ENCODE results near the gene MZT2A.
A peak's percentile ranks its signal among the peaks of the same experiment; 100 is the strongest.
"Not testable (repeated sequence)": the region's sequence is repeated elsewhere in the genome, so short reads cannot be mapped to it uniquely, and the experiment has no call there.

The MZT2A gene

DNA sequence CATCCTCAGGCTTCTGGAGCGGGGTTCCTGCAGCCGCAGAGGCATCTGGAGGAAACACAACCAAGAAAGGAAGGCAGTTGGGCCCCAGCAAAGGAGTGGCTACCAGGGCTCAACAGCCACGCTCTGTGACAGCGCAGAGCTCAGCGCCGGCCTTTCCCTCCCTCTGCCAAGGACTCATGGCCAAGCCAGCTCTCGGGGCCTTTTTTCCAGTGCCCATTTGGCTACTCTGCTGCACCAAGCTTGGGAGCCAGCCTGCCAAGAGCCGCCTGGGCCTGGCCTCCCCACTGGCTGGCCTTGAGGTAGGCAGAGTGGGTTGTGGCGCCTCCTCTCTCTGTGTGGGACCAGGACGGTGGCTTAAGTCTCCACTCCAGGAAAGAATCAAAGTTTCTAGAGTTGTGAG is 28.3 kb upstream of the MZT2A start:
- no peak for DNase-seq (ENCODE audit: low spot score)

- DNase-seq (ENCODE audit: low spot score), result not testable (repeated sequence)
Measured at GRCh38 chr2:131519871-131520470, 27.8 kb upstream of the MZT2A start.

DNA sequence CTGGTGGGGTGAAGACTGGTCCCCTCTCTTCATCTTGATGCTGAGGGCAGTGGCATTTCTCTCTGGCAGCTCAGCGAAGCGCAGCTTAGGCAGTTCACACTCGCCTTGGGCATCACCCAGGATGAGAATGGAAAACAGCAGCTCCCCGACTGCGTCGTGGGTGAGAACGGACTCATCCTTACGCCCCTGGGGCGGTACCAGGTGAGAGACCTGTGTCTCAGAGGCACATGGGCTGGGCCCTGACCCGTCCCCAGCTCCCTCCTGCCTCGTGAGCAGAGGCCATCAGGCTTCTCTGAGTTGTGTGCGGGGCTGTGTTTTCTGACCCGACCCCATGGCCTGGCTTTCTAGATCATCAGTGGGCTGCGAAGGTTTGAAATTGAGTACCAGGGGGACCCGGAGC is 27.3 kb upstream of the MZT2A start:
- DNase-seq (ENCODE audit: low spot score), result no peak

GRCh38 chr2:131518531-131518930 is 26.3 kb upstream of the MZT2A start:
- DNase-seq (ENCODE audit: low spot score), result not testable (repeated sequence)

- not testable (repeated sequence) for DNase-seq (ENCODE audit: low spot score)
Measured at GRCh38 chr2:131517856-131518255, 25.7 kb upstream of the MZT2A start.

GRCh38 chr2:131517106-131517831 is 25.1 kb upstream of the MZT2A start:
- no peak for DNase-seq (ENCODE audit: low spot score)

- DNase-seq (ENCODE audit: low spot score), result not testable (repeated sequence)
Measured at GRCh38 chr2:131516621-131517020, 24.4 kb upstream of the MZT2A start.

- no peak for DNase-seq (ENCODE audit: low spot score)
Measured at GRCh38 chr2:131516011-131516410, 23.8 kb upstream of the MZT2A start.

GRCh38 chr2:131515235-131515634 is 23.0 kb upstream of the MZT2A start:
- DNase-seq (ENCODE audit: low spot score), result not testable (repeated sequence)

GRCh38 chr2:131514408-131515166 is 22.4 kb upstream of the MZT2A start:
- DNase-seq (ENCODE audit: low spot score), result not testable (repeated sequence)

- DNase-seq (ENCODE audit: low spot score), result not testable (repeated sequence)
Measured at GRCh38 chr2:131511969-131512870, 20.0 kb upstream of the MZT2A start.

- DNase-seq (ENCODE audit: low spot score), result not testable (repeated sequence)
Measured at GRCh38 chr2:131511291-131511968, 19.2 kb upstream of the MZT2A start.

- DNase-seq (ENCODE audit: low spot score), result no peak
Measured at GRCh38 chr2:131509615-131510014, 17.4 kb upstream of the MZT2A start.

DNA sequence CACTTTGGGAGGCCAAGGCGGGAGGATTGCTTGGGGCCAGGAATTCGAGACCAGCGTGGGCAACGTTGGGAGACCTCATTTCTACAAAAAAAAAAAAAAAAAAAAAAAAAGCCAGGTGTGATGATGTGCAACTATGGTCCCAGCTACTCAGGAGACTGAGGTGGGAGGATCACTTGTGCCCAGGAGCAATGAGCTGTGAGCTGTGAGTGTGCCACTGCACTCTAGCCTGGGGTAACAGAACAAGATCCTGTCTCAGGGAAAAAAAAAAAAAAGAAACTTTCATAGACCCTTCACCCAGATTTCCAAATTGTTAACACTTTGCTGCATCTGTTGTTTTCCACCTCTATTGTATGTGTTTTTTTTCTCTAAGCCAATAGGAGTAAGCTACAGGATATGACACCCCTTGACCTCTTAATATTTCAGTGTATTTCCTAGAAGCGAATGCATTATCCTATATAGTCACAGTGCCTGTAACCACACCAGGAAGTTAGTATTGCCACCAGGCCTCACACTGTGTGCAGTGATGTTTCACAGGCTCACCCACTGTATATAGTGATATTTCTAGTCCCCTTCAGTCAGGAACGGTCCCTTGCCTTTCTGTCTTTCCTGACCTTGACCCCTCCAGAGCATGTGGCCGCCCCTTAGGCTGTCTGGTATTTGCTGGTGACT is 12.0 kb upstream of the MZT2A start:
- not testable (repeated sequence) for DNase-seq (ENCODE audit: low spot score)

DNA sequence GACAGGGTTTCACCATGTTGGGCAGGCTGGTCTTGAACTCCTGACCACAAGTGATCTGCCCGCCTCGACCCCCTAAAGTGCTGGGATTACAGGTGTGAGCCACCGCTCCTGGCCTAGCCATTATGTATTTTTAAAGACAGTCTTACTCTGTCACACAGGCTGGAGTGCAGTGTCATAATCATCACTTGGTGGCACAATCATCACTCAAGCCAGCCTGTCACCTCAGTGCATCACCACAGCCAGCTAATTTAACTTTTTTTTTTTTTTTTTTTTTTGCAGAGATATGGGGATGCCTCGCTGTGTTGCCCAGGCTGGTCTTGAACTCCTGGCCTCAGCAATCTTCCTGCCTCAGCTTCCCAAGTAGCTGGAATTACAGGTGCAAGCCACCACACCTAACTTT is 11.4 kb upstream of the MZT2A start:
- not testable (repeated sequence) for DNase-seq (ENCODE audit: low spot score)

GRCh38 chr2:131498321-131498973 is 6.2 kb upstream of the MZT2A start:
- peak; percentile 45 for DNase-seq (ENCODE audit: low spot score)

DNA sequence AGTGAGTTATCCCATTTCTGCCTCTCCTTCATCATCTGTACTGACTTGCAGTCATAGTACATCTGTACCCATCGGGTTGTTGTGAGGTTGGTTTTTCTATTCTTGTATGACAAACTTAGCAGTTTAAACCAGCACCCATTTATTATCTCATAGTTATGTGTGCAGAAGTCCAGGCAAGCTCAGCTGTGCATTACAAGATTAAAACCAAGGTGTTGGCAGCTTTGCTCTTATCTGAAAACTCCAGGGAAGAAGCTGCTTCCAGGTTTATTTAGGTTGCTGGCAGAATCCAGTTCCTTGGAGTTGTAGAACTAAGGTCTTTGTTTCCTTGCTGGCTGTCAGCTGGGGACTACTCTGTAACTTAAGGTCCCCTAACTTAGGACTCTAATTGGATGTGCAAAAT is 3.3 kb upstream of the MZT2A start:
- DNase-seq (ENCODE audit: low spot score), result not testable (repeated sequence)

DNA sequence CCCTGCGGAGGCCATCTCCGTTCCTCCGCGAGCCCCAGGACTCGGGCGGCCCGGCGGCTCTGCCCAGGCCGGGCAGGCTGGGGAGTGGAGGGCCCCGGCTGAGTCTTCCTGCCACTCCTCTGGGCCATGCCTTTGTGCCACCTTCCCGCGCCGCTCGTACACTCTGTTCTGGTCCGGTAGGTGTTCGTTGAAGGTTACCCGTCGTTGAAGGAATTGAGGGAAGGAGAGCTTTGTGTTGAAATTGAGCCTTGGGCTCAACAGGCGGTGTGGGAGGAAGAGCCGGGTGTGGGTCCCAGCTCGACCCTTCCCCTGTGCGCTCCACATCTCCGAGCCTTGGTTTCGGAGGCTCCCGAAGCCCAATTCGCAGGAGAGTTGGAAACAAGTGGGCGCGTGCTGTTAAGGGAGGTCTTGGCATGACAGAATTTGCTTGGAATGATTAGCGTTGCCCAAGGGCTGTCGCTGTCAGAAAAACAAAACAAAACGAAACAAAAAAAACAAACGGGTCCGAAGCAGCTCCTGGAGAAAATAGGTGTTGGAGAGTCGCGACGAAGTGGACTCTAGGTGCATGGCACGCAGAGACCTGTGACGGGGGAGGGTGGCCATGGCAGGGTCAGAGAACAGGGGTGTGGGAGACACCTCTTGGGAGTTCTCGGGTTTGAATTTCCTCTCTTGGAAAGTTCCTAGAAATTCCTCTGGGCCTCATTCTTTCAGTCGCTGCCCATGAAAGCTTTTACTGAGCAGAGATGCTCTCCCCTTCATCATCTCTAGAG is 1.2 kb upstream of the MZT2A start:
- DNase-seq (ENCODE audit: low spot score), result peak; percentile 45

DNA sequence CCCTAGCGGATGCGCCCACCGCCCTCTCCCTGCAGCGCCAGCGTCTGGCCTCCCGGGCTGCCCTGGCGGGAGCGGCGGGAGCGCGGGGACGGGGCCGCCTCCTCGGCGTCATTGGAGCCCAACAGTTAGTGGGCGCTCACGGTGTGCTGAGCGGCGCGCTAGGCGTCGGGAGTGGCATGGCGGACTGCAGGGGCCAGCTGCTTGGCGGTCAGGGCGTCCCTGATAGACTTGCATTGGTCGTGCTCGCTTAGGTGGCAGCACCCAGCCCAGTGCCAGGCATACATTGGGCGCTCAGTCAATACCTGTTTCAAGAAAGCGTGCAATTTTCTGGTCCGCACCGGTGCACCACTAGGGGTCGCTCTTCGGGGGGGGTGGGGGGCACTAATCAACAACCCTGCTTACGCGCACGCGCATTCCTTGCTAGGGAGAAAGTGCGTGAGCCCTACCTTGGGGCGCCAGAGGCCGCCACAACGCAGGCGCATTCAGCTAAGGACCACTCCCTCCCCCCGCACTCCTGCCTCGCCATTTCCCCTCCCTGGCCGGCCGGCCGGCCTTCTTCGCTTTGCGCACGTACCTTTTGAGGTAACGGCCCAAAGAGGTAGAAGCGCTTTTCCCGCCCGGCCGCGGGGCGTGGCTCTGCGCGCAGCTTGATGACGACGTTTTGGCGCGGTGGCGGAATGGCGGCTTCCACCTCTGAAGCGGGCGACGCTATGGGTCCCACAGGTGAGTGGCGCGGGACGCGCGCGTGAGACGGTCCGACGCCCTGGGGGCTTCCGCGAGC is 411 bp upstream of the MZT2A start:
- peak; percentile 85 for DNase-seq (ENCODE audit: low spot score)

Data from RKO (cell line).